Lower leg skin (tissue), 3 donors: ENCODE results near the gene SRMS.

Experiments used
- POLR2A ChIP-seq, 2 donors: fragments of 450-650 bp; IDR thresholded peaks; one replicate each; pipeline ENCODE4 v1.6.1; 2016 to 2017; ENCODE audit warnings: antibody characterized with exemption in 2 of 2, mild to moderate bottlenecking in 1 of 2, moderate library complexity in 1 of 2
- TF ChIP-seq, protein P1 (sequence below), 3 donors: fragments of 450-650 bp; IDR thresholded peaks; one replicate each; pipeline ENCODE4 v1.5.1; 2016; ENCODE audit warnings: antibody characterized with exemption in 3 of 3, mild to moderate bottlenecking in 3 of 3, moderate library complexity in 2 of 3

GRCh38 chr20:63591147-63591533 is 43.6 kb upstream of the SRMS start:
- TF ChIP-seq, protein P1, sequence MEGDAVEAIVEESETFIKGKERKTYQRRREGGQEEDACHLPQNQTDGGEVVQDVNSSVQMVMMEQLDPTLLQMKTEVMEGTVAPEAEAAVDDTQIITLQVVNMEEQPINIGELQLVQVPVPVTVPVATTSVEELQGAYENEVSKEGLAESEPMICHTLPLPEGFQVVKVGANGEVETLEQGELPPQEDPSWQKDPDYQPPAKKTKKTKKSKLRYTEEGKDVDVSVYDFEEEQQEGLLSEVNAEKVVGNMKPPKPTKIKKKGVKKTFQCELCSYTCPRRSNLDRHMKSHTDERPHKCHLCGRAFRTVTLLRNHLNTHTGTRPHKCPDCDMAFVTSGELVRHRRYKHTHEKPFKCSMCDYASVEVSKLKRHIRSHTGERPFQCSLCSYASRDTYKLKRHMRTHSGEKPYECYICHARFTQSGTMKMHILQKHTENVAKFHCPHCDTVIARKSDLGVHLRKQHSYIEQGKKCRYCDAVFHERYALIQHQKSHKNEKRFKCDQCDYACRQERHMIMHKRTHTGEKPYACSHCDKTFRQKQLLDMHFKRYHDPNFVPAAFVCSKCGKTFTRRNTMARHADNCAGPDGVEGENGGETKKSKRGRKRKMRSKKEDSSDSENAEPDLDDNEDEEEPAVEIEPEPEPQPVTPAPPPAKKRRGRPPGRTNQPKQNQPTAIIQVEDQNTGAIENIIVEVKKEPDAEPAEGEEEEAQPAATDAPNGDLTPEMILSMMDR (IDR thresholded peaks at IDR 0.05): no peak
- TF ChIP-seq POLR2A (IDR thresholded peaks at IDR 0.05): no peak
